Esophagus muscularis mucosa (tissue), 3 donors: Measurements from ENCODE around the gene MAPK13.

ENCODE experiments used
- POLR2A ChIP-seq: fragments of 450-650 bp; IDR thresholded peaks from one replicate; pipeline ENCODE4 v1.6.1; 2017; ENCODE audit warnings: antibody characterized with exemption, moderate library complexity, mild to moderate bottlenecking, low read depth
- TF ChIP-seq, protein P1 (sequence below), 3 experiments: fragments of 200-600 bp in 2 of 3; fragments of 450-650 bp in 1 of 3; sonication (generic) in 2 of 3; IDR thresholded peaks; one replicate each; pipeline ENCODE4 v1.5.1; 2017 to 2019; ENCODE audit warnings: antibody characterized with exemption in 3 of 3, mild to moderate bottlenecking in 2 of 3, moderate library complexity in 1 of 3

DNA sequence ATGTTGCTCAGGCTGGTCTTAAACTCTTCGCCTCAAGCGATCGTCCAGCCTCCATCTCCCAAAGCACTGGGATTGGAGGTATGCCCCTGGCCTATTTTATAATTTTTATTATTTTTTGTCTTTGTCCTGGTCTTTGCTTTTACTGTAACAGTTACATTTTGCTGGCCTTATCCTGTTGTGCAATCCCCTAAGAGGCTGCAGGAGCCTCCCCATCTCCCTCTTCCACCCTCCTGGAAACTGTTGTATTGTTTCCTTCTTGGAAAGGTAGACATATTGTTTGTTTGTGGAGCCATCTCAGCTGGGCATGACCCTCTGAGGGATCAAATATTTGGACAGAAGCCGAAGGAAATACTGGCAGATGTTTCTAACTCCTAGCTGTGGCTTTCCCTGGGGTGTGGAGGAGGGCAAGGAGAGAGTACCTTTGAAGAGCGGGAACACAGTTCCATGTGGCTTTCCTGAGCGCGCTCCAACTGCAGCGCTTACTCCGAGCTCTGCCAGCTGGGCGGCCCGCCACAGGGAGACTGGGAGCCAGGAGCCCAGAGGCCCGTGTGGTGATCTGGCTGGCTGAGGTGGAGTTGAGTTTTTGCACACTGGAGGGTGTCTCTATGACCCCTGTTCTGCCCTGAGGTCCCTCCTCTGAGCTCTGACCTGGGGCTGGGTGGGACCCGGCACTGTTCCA lies 4.9 kb downstream of the MAPK13 start:
- TF ChIP-seq, protein P1, sequence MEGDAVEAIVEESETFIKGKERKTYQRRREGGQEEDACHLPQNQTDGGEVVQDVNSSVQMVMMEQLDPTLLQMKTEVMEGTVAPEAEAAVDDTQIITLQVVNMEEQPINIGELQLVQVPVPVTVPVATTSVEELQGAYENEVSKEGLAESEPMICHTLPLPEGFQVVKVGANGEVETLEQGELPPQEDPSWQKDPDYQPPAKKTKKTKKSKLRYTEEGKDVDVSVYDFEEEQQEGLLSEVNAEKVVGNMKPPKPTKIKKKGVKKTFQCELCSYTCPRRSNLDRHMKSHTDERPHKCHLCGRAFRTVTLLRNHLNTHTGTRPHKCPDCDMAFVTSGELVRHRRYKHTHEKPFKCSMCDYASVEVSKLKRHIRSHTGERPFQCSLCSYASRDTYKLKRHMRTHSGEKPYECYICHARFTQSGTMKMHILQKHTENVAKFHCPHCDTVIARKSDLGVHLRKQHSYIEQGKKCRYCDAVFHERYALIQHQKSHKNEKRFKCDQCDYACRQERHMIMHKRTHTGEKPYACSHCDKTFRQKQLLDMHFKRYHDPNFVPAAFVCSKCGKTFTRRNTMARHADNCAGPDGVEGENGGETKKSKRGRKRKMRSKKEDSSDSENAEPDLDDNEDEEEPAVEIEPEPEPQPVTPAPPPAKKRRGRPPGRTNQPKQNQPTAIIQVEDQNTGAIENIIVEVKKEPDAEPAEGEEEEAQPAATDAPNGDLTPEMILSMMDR (IDR thresholded peaks at IDR 0.05), result no peak
- no peak for TF ChIP-seq POLR2A
